BJ (cell line): Measurements from ENCODE around the gene IARS2. TPM values are rescaled to one million over a fixed set of nuclear protein-coding genes. Genes with fewer than 3 reads are reported as not detected.

ENCODE experiments used
- CTCF ChIA-PET: fragments of 350-600 bp; formaldehyde crosslinking; extraction: SDS; loops from one replicate; lab custom pipeline; 2021; ENCODE audit warnings: antibody characterized with exemption, inconsistent platforms; lab: Yijun Ruan, JAX
- POLR2A ChIA-PET: fragments of 300-600 bp; sonication (Branson Sonifier 250); formaldehyde crosslinking; extraction: SDS; loops from one replicate; lab custom pipeline; 2021; ENCODE audit warnings: antibody characterized with exemption; lab: Charles Lee
- DNase-seq: peaks from one replicate; pipeline ENCODE4 v3.0.0-alpha.2; 2011; ENCODE audit warnings: low read depth
- H3K27me3 ChIP-seq: 2 replicates; pipeline ENCODE4 v1.6.0; 2011; ENCODE audit warnings: low read length; ENCODE audit not compliant: control insufficient read depth, insufficient read depth
- H3K36me3 ChIP-seq: 2 replicates; pipeline ENCODE4 v1.5.1; 2011; ENCODE audit warnings: low read length; ENCODE audit not compliant: control insufficient read depth, insufficient read depth
- H3K4me3 ChIP-seq: 2 replicates; pipeline ENCODE4 v1.5.1; 2011; ENCODE audit warnings: low read depth, mild to moderate bottlenecking, control low read depth, low read length
- CTCF ChIP-seq: IDR thresholded peaks from 2 replicates; pipeline ENCODE4 v1.5.1; 2011; ENCODE audit warnings: low read depth, mild to moderate bottlenecking, control low read depth, inconsistent platforms, low read length, moderate library complexity; ENCODE audit not compliant: insufficient read depth
- polyA plus RNA-seq: library from polyadenylated mRNA; depleted of rRNA; stranded (reverse); fragments of >200 nt; gene quantifications from 2 replicates; pipeline ENCODE4 v1.2.3, GENCODE V29; 2011; rRNA removed
- small RNA-seq: library from RNA; depleted of rRNA; stranded (forward); fragments of <200 nt; gene quantifications from one replicate; pipeline ENCODE3, GENCODE V24; 2012; ENCODE audit warnings: low replicate concordance, low read depth; ENCODE audit not compliant: insufficient read length

Gene IARS2
- polyA plus RNA-seq, 1 experiment = 10.7 TPM

GRCh38 chr1:220186752-220187151 lies 92.8 kb downstream of the IARS2 start:
- DNase-seq = no peak
- Histone ChIP-seq H3K27me3 (no peaks in the 10 kb centered on the region), H3K4me3 (no peak overlapping the region), H3K36me3 (peaks cover 9% of the 10 kb centered on the region)
- CTCF ChIA-PET = interaction anchor here (1.0 to 2.1 kb wide), 5 partner anchors 9 to 590 kb away, joined by 3 to 7 read pairs (median 5); no protein-coding TSS in a partner anchor
- POLR2A ChIA-PET = no interaction called here
- TF ChIP-seq CTCF = no peak

DNA sequence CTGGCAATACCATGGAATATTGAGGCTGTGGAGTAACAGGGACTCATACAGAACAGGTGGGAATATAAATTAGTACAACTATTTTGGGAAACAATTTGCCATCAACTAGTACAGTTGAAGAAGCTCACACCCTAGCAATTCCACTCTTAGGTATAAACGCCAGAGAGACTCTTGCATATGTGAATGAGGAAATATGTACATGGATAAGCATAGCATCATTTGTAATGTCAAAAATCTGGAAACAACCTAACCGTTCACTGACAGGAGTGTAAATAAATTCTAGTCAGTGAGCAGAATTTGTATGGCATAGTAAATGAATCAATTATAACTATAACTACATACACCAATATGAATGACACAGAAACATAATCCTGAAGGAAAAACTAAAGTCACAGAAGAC lies 94.6 kb downstream of the IARS2 start:
- H3K4me3 ChIP-seq = no peak overlapping the region
- no peak for DNase-seq
- POLR2A ChIA-PET = no interaction called here
- CTCF ChIA-PET = interaction anchor here (2.0 to 2.2 kb wide), 2 partner anchors 12 to 28 kb away, joined by 6 to 11 read pairs; no protein-coding TSS in a partner anchor
- peaks cover 12% of the 10 kb centered on the region for H3K36me3 ChIP-seq
- TF ChIP-seq CTCF = no peak
- H3K27me3 ChIP-seq = no peaks in the 10 kb centered on the region

- no peak overlapping the region for H3K4me3 ChIP-seq
- TF ChIP-seq CTCF = peak; percentile 49
- ChIA-PET CTCF (interaction anchor here (0.6 to 2.2 kb wide), 9 partner anchors 11 to 611 kb away, joined by 3 to 11 read pairs (median 4); no protein-coding TSS in a partner anchor), POLR2A (no interaction called here)
- no peaks in the 10 kb centered on the region for H3K27me3 ChIP-seq
- peaks cover 13% of the 10 kb centered on the region for H3K36me3 ChIP-seq
- DNase-seq = no peak
Observed at GRCh38 chr1:220189750-220190347, 95.9 kb downstream of the IARS2 start.

DNA sequence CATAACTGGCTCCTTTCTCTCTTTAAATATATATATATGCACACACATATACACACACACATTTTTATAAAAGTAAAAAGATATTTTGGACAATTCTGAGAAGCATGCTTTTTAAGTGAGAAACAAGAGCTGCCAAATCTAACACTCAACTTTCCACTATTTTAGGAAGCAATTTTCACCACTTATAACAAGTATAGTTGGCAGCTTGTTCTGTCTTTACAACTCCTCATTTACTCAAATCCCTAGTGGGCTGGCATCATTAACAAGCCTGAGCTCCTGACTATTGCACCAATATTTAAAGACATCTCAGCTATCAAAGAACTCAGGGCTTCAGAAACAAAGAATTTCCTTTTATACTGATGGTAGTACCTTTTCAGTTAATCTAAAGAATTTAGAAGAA lies 101.8 kb downstream of the IARS2 start:
- no peak for TF ChIP-seq CTCF
- ChIA-PET POLR2A (no interaction called here), CTCF (interaction anchor here (0.6 to 1.4 kb wide), 4 partner anchors 9 to 581 kb away, joined by 3 to 5 read pairs (median 3); no protein-coding TSS in a partner anchor)
- DNase-seq = no peak
- no peaks in the 10 kb centered on the region for H3K27me3 ChIP-seq
- peaks cover 7% of the 10 kb centered on the region for H3K36me3 ChIP-seq
- H3K4me3 ChIP-seq = no peak overlapping the region

Small RNA genes within 50 kb of the gene (small RNA-seq; reads per million reads assigned to genes)
- not detected for gene MIR194-1
- 2.3 reads per million, percentile 19 among the genes with 10 or more reads in this experiment for gene MIR215

Other genes starting within 250 kb of the IARS2 start
- not detected in 2 replicates for gene SLC30A10, start 165.6 kb upstream of the IARS2 start, polyA plus RNA-seq
- gene EPRS1, start 47.6 kb upstream of the IARS2 start, polyA plus RNA-seq = 88.7 and 142 TPM in 2 replicates
- gene BPNT1, start 4.3 kb upstream of the IARS2 start, polyA plus RNA-seq = 28.8 and 32.6 TPM in 2 replicates
- 25.1 and 50.0 TPM in 2 replicates for gene RAB3GAP2, start 178.3 kb downstream of the IARS2 start, polyA plus RNA-seq